ENCODE measurements around the gene CCNB1IP1.
"Not testable (repeated sequence)": the region's sequence is repeated elsewhere in the genome, so short reads cannot be mapped to it uniquely, and the experiment has no call there.

GRCh38 chr14:20281998-20282397 is 51.1 kb downstream of the CCNB1IP1 start:
- TF ChIP-seq HDGF (IDR thresholded peaks at IDR 0.05; ENCODE audit: borderline replicate concordance); SUZ12 (IDR thresholded peaks at IDR 0.05): not testable (repeated sequence)

Data from HEK293T (cell line).